Brain microvascular endothelial cell (primary cell): Measurements from ENCODE around the gene PAXX.

Experiments
- DNase-seq: peaks from one replicate; pipeline ENCODE4 v3.0.0-alpha.2; 2020
- H3K27ac ChIP-seq: fragments of 250-450 bp; sonication (Bioruptor Pico); 2 replicates; pipeline ENCODE4 v1.5.1; 2020; ENCODE audit warnings: mild to moderate bottlenecking, moderate library complexity
- H3K27me3 ChIP-seq: fragments of 250-450 bp; sonication (Bioruptor Pico); replicated peaks from 2 replicates; pipeline ENCODE4 v1.5.1; 2020; ENCODE audit warnings: mild to moderate bottlenecking
- H3K36me3 ChIP-seq: fragments of 250-450 bp; sonication (Bioruptor Pico); replicated peaks from 2 replicates; pipeline ENCODE4 v1.5.1; 2020; ENCODE audit warnings: mild to moderate bottlenecking
- H3K4me3 ChIP-seq: 2 replicates; pipeline ENCODE4 v1.5.1; 2011; ENCODE audit warnings: low read depth, mild to moderate bottlenecking, control low read depth, low read length, moderate library complexity
- CTCF ChIP-seq: IDR thresholded peaks from 2 replicates; pipeline ENCODE4 v1.5.1; 2011; ENCODE audit warnings: low read depth, mild to moderate bottlenecking, moderate library complexity, low read length, control low read depth, inconsistent platforms; ENCODE audit errors: missing control alignments
- in situ Hi-C: cut with HindIII; loops from 2 replicates; pipeline ENCODE4 v1.10.0; 2017; ENCODE audit warnings: low sequenced_read_pairs, low pct_ligation_motif_present

PAXX gene

GRCh38 chr9:136983656-136984314, 8.4 kb upstream of the PAXX start:
- H3K27me3 ChIP-seq = peaks cover 23% of the 10 kb centered on the region
- in situ Hi-C loops = no loop called here
- no peak for TF ChIP-seq CTCF
- H3K36me3 ChIP-seq = no peaks in the 10 kb centered on the region
- H3K4me3 ChIP-seq = no peak overlapping the region
- DNase-seq = no peak
- H3K27ac ChIP-seq = no peak overlapping the region

GRCh38 chr9:136984464-136985026, 7.7 kb upstream of the PAXX start:
- Histone ChIP-seq H3K36me3 (no peaks in the 10 kb centered on the region), H3K27me3 (peaks cover 23% of the 10 kb centered on the region), H3K27ac (no peak overlapping the region), H3K4me3 (no peak overlapping the region)
- no peak for TF ChIP-seq CTCF
- in situ Hi-C loops = no loop called here
- DNase-seq = no peak

- peaks cover 23% of the 10 kb centered on the region for H3K27me3 ChIP-seq
- no peaks in the 10 kb centered on the region for H3K36me3 ChIP-seq
- no peak for DNase-seq
- no peak overlapping the region for H3K27ac ChIP-seq
- TF ChIP-seq CTCF = no peak
- H3K4me3 ChIP-seq = no peak overlapping the region
- in situ Hi-C loops = no loop called here
These were observed 7.1 kb upstream of the PAXX start for GRCh38 chr9:136985027-136985602.

GRCh38 chr9:136985853-136986252, 6.4 kb upstream of the PAXX start:
- H3K36me3 ChIP-seq = no peaks in the 10 kb centered on the region

DNA sequence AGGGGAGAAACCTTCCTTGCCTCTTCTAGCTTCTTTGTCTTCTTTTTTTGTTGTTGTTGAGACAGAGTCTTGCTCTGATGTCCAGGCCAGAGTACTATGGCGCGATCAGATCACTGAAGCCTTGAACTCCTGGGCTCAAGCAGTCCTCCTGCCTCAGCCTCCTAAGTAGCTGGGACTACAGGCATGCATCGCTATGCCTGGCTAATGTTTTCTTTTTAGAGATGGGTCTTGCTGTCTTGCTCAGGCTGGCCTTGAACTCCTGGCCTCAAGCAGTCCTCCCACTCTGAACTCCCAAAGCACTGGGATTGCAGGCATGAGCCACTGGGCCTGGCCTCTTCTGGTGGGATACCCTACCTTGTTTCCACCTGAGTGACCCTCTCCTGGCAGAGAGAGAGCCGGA, 3.4 kb upstream of the PAXX start:
- DNase-seq = no peak
- TF ChIP-seq CTCF = no peak
- H3K36me3 ChIP-seq = no peaks in the 10 kb centered on the region
- no peak overlapping the region for H3K4me3 ChIP-seq
- no peak overlapping the region for H3K27ac ChIP-seq
- peaks cover 23% of the 10 kb centered on the region for H3K27me3 ChIP-seq
- in situ Hi-C loops = no loop called here

More at GRCh38 chr9:136985853-136986252, 6.4 kb upstream of the PAXX start:
- no peak overlapping the region for H3K27ac ChIP-seq
- no peak overlapping the region for H3K4me3 ChIP-seq
- peaks cover 23% of the 10 kb centered on the region for H3K27me3 ChIP-seq
- in situ Hi-C loops = no loop called here
- no peak for DNase-seq
- TF ChIP-seq CTCF = no peak
